Measurements from ENCODE around the gene PLTP. TPM values are rescaled to one million over a fixed set of nuclear protein-coding genes. Genes with fewer than 3 reads are reported as not detected.
A peak's percentile ranks its signal among the peaks of the same experiment; 100 is the strongest.
"Not testable (repeated sequence)": the region's sequence is repeated elsewhere in the genome, so short reads cannot be mapped to it uniquely, and the experiment has no call there.

Gene PLTP, protein sequence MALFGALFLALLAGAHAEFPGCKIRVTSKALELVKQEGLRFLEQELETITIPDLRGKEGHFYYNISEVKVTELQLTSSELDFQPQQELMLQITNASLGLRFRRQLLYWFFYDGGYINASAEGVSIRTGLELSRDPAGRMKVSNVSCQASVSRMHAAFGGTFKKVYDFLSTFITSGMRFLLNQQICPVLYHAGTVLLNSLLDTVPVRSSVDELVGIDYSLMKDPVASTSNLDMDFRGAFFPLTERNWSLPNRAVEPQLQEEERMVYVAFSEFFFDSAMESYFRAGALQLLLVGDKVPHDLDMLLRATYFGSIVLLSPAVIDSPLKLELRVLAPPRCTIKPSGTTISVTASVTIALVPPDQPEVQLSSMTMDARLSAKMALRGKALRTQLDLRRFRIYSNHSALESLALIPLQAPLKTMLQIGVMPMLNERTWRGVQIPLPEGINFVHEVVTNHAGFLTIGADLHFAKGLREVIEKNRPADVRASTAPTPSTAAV
- 1 to 10 TPM; 2.5 to 3.2 TPM for total RNA-seq
- 0.45 TPM for polyA plus RNA-seq

DNA sequence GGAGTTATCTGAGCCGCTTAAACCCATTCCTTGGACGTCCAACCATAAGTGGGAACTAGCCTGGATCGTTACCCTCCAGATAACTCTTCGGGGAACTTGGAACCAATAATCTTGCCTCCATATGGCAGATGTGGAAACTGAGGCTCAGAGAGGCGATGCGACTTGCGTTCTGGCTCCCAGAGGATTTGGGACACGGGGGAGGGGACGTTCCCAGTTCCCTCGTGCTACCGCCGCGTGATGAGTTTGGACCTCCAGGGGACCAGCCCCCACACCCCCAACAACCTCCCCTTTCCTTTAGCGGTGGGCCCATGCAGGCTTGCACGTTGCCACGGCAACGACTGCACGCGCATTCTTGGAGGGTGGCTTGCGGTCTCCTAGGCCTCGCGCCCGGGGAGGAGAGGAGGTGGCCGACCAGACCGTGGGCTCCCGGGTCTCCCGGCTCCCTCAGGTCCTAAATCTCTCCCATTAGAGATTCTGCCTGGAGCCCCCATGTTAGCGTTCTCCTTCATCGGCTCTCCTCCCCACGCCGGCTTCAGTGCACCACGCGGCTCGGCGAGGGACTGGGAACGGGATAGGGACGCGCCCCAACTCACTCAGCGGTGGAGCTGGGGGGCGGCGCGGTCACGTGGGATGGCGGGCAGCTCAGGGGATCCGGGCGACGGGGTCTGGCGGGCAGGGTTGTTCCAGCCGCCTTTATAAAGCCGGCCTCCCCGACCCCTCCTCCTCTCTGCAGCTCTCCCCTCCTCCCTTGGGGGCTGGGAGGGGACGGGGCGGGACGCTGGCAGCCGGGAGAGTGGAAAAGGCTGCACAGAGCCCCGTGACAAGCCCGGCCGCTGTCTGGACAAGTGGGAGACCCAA lies at the start of gene PLTP:
TSS of gene PLTP (minus strand) at position 670 of the 858 bp plus-strand sequence. CDS start 703 bp downstream, outside the sequence.
- Mint-ChIP-seq H3K4me3 (peak within 1 kb of the TSS; percentile 69 to 92 (median 86)), H3K27ac (peak within 1 kb of the TSS; percentile 29 to 94 (median 84)), H3K27me3 (peaks cover 15 to 24% of the 10 kb centered on the region in 2 donors), H3K9me3 (no peaks in the 10 kb centered on the region), H3K36me3 (no peaks in the 10 kb centered on the region), H3K4me1 (peaks cover 13 to 20% (median 15%) of the 10 kb centered on the region in 3 donors)
- CTCF ChIA-PET, result interaction anchor here (0.7 to 1.2 kb wide), 2 partner anchors 10 to 22 kb away, joined by 3 read pairs; no protein-coding TSS in a partner anchor
- H3K4me1 ChIP-seq (ENCODE audit: insufficient read depth, low read length), result peaks cover 13% of the 10 kb centered on the region
- H3K27ac ChIP-seq (ENCODE audit: low read depth, low read length), result peak within 1 kb of the TSS; percentile 39
- POLR2A ChIA-PET, result interaction anchor here (3.4 kb wide), 1 partner anchor 23 kb away, joined by 19 read pairs; the partner anchor contains the start of gene PCIF1
- no peaks in the 10 kb centered on the region for H3K36me3 ChIP-seq (ENCODE audit: insufficient read depth, low read length)
- H3K27me3 ChIP-seq (ENCODE audit: insufficient read depth, low read length, poor library complexity, severe bottlenecking), result no peaks in the 10 kb centered on the region
- no peaks in the 10 kb centered on the region for H3K9me3 ChIP-seq (ENCODE audit: low read length)
- DNase-seq, result peak in 4 of 5 donors; percentile 39 to 76 (median 50)
- peak within 1 kb of the TSS; percentile 81 for H3K4me3 ChIP-seq (ENCODE audit: low read length)

DNA sequence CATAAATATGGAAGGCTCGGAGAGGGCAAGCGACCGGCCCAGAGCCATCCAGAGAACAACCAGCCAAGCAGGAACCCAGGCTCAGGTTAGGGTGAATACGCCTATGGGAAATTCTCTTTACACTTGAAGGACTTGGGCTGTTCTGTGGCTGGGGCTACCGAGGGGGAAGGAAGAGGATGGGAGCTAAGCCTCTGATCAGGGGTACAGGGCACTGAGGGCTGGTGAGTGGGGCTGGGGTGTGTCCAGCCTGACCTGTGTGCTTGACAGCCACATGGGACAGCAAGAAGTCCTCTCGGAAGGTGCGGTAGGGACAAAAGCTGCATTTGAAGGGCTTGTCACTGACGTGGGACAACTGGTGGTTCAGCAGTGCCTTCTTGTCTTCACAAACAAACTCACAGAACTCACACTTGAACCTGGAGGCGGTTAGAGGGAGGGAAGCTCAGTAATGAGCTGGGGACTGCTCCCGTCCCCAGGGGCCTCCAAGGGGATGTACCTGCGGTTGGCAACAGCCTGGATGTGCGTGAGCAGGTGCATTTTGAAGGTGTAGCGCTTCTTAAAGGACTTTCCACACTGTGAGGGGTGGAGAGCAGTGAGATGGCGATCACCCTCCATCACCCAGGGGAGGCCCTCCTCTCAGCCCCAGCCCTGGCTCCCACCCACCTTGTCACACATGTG lies 48.1 kb upstream of the PLTP start:
- ChIA-PET POLR2A (no interaction called here), CTCF (interaction anchor here (2.1 to 2.6 kb wide), 2 partner anchors 10 to 161 kb away, joined by 5 to 19 read pairs; no protein-coding TSS in a partner anchor)
- no peaks in the 10 kb centered on the region for H3K27me3 Mint-ChIP-seq
- peaks cover 0 to 3% (median 0%) of the 10 kb centered on the region in 3 donors for H3K4me1 Mint-ChIP-seq
- H3K9me3 ChIP-seq (ENCODE audit: low read length), result no peaks in the 10 kb centered on the region
- no peaks in the 10 kb centered on the region for H3K27me3 ChIP-seq (ENCODE audit: insufficient read depth, low read length, poor library complexity, severe bottlenecking)
- H3K36me3 ChIP-seq (ENCODE audit: insufficient read depth, low read length), result peaks cover 62% of the 10 kb centered on the region
- no peak overlapping the region for H3K4me3 Mint-ChIP-seq
- H3K27ac ChIP-seq (ENCODE audit: low read depth, low read length), result no peak overlapping the region
- H3K4me3 ChIP-seq (ENCODE audit: low read length), result no peak overlapping the region
- peaks cover 11 to 88% (median 14%) of the 10 kb centered on the region in 3 donors for H3K36me3 Mint-ChIP-seq
- H3K9me3 Mint-ChIP-seq, result no peaks in the 10 kb centered on the region
- H3K4me1 ChIP-seq (ENCODE audit: insufficient read depth, low read length), result no peaks in the 10 kb centered on the region
- no peak for DNase-seq
- H3K27ac Mint-ChIP-seq, result peak overlapping the region in 1 of 8 donors; percentile 88

DNA sequence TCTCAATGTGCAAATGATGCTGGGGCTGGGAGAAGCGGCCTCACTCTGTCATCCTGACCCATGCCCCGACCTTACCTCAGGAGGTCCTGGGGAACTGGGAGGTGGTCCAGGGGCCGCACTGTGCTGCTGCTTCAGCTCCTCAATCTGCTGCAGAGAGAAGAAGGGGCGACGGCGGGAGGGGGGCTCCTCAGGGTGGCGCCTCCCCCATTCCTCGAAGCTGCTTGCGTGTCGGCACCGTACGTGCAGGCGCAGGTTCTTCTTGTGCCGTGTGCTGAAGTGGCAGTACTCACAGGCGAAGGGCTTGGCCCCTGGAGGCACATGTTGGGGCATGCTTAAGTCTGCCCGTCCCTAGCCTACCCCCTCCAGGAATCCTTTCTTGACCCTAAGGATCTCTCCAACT lies 47.2 kb upstream of the PLTP start:
- Mint-ChIP-seq H3K9me3 (no peaks in the 10 kb centered on the region), H3K27me3 (no peaks in the 10 kb centered on the region), H3K36me3 (peaks cover 11 to 83% (median 12%) of the 10 kb centered on the region in 3 donors), H3K27ac (no peak overlapping the region), H3K4me3 (no peak overlapping the region), H3K4me1 (peaks cover 0 to 3% (median 0%) of the 10 kb centered on the region in 3 donors)
- no peak for DNase-seq
- Histone ChIP-seq H3K27me3 (ENCODE audit: insufficient read depth, low read length, poor library complexity, severe bottlenecking) (no peaks in the 10 kb centered on the region), H3K9me3 (ENCODE audit: low read length) (no peaks in the 10 kb centered on the region), H3K4me1 (ENCODE audit: insufficient read depth, low read length) (no peaks in the 10 kb centered on the region), H3K27ac (ENCODE audit: low read depth, low read length) (no peak overlapping the region), H3K36me3 (ENCODE audit: insufficient read depth, low read length) (peaks cover 60% of the 10 kb centered on the region), H3K4me3 (ENCODE audit: low read length) (no peak overlapping the region)
- POLR2A ChIA-PET, result no interaction called here
- CTCF ChIA-PET, result interaction anchor here (1.2 to 1.4 kb wide), 2 partner anchors 11 to 22 kb away, joined by 3 to 7 read pairs; no protein-coding TSS in a partner anchor

DNA sequence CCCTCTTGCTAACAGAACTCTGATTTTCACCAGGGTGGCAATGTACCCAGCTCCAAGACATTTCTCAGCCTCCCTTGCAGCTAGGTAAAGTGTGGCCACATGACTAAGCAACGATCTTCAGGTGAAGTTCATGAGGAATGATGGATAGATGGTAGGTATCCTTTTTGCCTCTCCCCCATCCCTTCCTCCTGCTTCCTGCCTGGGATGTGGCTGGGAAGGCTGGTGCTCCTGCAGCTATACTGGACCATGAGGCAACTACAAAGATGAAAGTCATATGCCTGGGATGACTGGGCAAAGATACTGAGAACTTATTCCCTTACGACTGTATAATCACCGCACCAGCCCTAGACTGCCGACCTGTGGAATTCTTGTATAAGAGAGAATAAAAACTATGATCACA lies 46.6 kb upstream of the PLTP start:
- Mint-ChIP-seq H3K4me1 (peaks cover 0 to 3% (median 0%) of the 10 kb centered on the region in 3 donors), H3K4me3 (no peak overlapping the region), H3K9me3 (no peaks in the 10 kb centered on the region), H3K36me3 (peaks cover 11 to 82% (median 12%) of the 10 kb centered on the region in 3 donors), H3K27ac (peak overlapping the region in 2 of 8 donors; percentile 42 to 61), H3K27me3 (no peaks in the 10 kb centered on the region)
- no peaks in the 10 kb centered on the region for H3K27me3 ChIP-seq (ENCODE audit: insufficient read depth, low read length, poor library complexity, severe bottlenecking)
- no peaks in the 10 kb centered on the region for H3K4me1 ChIP-seq (ENCODE audit: insufficient read depth, low read length)
- no peak overlapping the region for H3K4me3 ChIP-seq (ENCODE audit: low read length)
- H3K36me3 ChIP-seq (ENCODE audit: insufficient read depth, low read length), result peaks cover 57% of the 10 kb centered on the region
- CTCF ChIA-PET, result interaction anchor here (1.1 to 1.7 kb wide), 4 partner anchors 12 to 160 kb away, joined by 3 to 8 read pairs (median 5); no protein-coding TSS in a partner anchor
- POLR2A ChIA-PET, result interaction anchor here (0.6 kb wide), 1 partner anchor 7 kb away, joined by 4 read pairs; no protein-coding TSS in a partner anchor
- H3K27ac ChIP-seq (ENCODE audit: low read depth, low read length), result no peak overlapping the region
- no peak for DNase-seq
- H3K9me3 ChIP-seq (ENCODE audit: low read length), result no peaks in the 10 kb centered on the region

DNA sequence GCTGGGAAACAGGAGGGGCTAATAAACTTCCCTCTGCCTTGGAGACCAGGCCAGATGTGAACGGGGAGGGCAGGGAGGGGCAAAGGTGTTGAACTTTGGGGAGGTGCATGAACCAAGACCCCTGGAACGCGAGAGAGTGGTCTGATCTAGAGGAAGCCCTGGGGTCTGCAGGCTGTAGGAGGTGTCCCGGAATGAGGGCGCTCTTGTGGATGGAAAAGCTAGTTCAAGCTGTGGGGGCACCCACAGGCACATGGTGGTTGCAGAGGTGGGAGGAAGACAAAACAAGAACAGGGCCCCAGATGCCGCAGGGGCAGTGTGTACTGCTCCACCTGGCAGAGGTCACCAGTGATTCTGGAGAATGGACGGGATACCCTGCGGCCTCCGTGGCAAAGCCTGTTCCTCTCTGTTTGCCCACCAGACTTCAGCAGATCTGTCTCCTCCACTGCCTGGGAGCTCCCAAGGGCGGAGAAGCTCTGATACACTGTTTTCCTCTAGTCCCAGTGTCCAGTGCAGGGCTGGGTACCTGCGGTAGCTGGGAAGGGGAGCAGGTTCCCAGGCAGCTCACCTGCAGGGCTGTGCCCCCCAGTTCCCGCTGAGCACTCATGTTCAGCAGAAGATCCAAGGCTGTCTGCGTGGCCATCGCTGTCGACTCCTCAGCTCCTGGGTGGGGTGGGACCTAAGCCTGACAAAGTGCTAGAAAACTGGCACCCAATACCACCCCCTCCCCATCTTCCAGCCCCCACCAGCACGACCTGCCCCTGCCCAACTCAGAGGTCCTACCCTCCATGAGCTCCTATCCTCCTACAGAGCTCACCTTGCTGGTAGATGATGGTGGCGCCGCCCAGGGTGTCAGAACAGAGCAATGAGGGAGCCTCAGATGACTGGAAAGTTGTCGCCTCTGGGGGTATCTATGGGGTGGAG lies 45.3 kb upstream of the PLTP start:
- ChIA-PET POLR2A (no interaction called here), CTCF (interaction anchor here (1.1 to 1.7 kb wide), 2 partner anchors 30 to 158 kb away, joined by 3 to 8 read pairs; no protein-coding TSS in a partner anchor)
- DNase-seq, result no peak
- H3K27ac ChIP-seq (ENCODE audit: low read depth, low read length), result no peak overlapping the region
- H3K4me1 Mint-ChIP-seq, result peaks cover 0 to under 1% (median 0%) of the 10 kb centered on the region in 3 donors
- peak overlapping the region in 1 of 8 donors; percentile 63 for H3K27ac Mint-ChIP-seq
- H3K27me3 ChIP-seq (ENCODE audit: insufficient read depth, low read length, poor library complexity, severe bottlenecking), result no peaks in the 10 kb centered on the region
- no peak overlapping the region for H3K4me3 ChIP-seq (ENCODE audit: low read length)
- peaks cover 8 to 82% (median 8%) of the 10 kb centered on the region in 3 donors for H3K36me3 Mint-ChIP-seq
- H3K27me3 Mint-ChIP-seq, result no peaks in the 10 kb centered on the region
- no peaks in the 10 kb centered on the region for H3K9me3 ChIP-seq (ENCODE audit: low read length)
- peaks cover 59% of the 10 kb centered on the region for H3K36me3 ChIP-seq (ENCODE audit: insufficient read depth, low read length)
- H3K4me1 ChIP-seq (ENCODE audit: insufficient read depth, low read length), result no peaks in the 10 kb centered on the region
- H3K9me3 Mint-ChIP-seq, result no peaks in the 10 kb centered on the region
- H3K4me3 Mint-ChIP-seq, result no peak overlapping the region

DNA sequence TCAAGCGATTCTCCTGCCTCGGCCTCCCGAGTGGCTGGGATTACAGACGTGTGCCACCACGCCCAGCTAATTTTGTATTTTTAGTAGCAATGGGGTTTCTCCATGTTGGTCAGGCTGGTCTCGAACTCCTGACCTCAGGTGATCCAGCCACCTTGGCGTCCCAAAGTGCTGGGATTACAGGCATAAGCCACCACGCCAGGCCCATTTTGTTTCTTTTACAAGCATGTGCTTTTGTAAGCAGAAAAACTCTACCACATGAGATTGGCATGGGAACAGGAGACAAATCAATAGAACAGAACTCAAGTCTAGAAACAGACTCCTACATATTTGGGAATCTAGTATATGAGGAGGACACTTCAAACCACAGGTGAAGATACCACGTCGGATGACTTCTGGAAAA lies 44.4 kb upstream of the PLTP start:
- POLR2A ChIA-PET; H3K27ac ChIP-seq (ENCODE audit: low read depth, low read length); H3K9me3 Mint-ChIP-seq; H3K27me3 Mint-ChIP-seq; CTCF ChIA-PET; H3K27me3 ChIP-seq (ENCODE audit: insufficient read depth, low read length, poor library complexity, severe bottlenecking); DNase-seq; H3K4me3 ChIP-seq (ENCODE audit: low read length); H3K9me3 ChIP-seq (ENCODE audit: low read length); H3K4me3 Mint-ChIP-seq; H3K4me1 ChIP-seq (ENCODE audit: insufficient read depth, low read length): not testable (repeated sequence)
- H3K36me3 Mint-ChIP-seq, result peaks cover 8 to 82% (median 12%) of the 10 kb centered on the region in 3 donors
- H3K4me1 Mint-ChIP-seq, result peaks cover 4 to 10% (median 4%) of the 10 kb centered on the region in 3 donors
- peaks cover 59% of the 10 kb centered on the region for H3K36me3 ChIP-seq (ENCODE audit: insufficient read depth, low read length)
- peak overlapping the region in 2 of 8 donors; percentile 26 to 38 for H3K27ac Mint-ChIP-seq
